Measurements from ENCODE around the gene PDIA2.
"Not testable (repeated sequence)": the region's sequence is repeated elsewhere in the genome, so short reads cannot be mapped to it uniquely, and the experiment has no call there.

Gene PDIA2

GRCh38 chr16:325375-326145 is 42.6 kb downstream of the PDIA2 start:
- Histone ChIP-seq H3K4me3 (ENCODE audit: low read length) (no peak overlapping the region), H3K4me1 (ENCODE audit: insufficient read depth, low read length) (no peaks in the 10 kb centered on the region), H3K27me3 (ENCODE audit: insufficient read depth, low read length) (no peaks in the 10 kb centered on the region), H3K36me3 (ENCODE audit: insufficient read depth, low read depth, low read length) (no peaks in the 10 kb centered on the region), H3K27ac (ENCODE audit: low read length) (no peak overlapping the region), H3K9me3 (ENCODE audit: insufficient read depth, low read depth, low read length) (no peaks in the 10 kb centered on the region), H3K9ac (ENCODE audit: low read depth, low read length) (no peak overlapping the region)

GRCh38 chr16:330741-331140 is 47.8 kb downstream of the PDIA2 start:
- Histone ChIP-seq H3K27ac (ENCODE audit: low read length) (no peak overlapping the region), H3K36me3 (ENCODE audit: insufficient read depth, low read depth, low read length) (no peaks in the 10 kb centered on the region), H3K9ac (ENCODE audit: low read depth, low read length) (no peak overlapping the region), H3K9me3 (ENCODE audit: insufficient read depth, low read depth, low read length) (no peaks in the 10 kb centered on the region), H3K4me3 (ENCODE audit: low read length) (no peak overlapping the region), H3K4me1 (ENCODE audit: insufficient read depth, low read length) (no peaks in the 10 kb centered on the region), H3K27me3 (ENCODE audit: insufficient read depth, low read length) (no peaks in the 10 kb centered on the region)

GRCh38 chr16:331181-331814 is 48.3 kb downstream of the PDIA2 start:
- not testable (repeated sequence) for H3K27ac ChIP-seq (ENCODE audit: low read length); H3K4me1 ChIP-seq (ENCODE audit: insufficient read depth, low read length); H3K9ac ChIP-seq (ENCODE audit: low read depth, low read length); H3K36me3 ChIP-seq (ENCODE audit: insufficient read depth, low read depth, low read length); H3K4me3 ChIP-seq (ENCODE audit: low read length); H3K9me3 ChIP-seq (ENCODE audit: insufficient read depth, low read depth, low read length); H3K27me3 ChIP-seq (ENCODE audit: insufficient read depth, low read length)

GRCh38 chr16:333406-334094 is 50.6 kb downstream of the PDIA2 start:
- no peaks in the 10 kb centered on the region for H3K4me1 ChIP-seq (ENCODE audit: insufficient read depth, low read length)
- no peak overlapping the region for H3K9ac ChIP-seq (ENCODE audit: low read depth, low read length)
- no peaks in the 10 kb centered on the region for H3K9me3 ChIP-seq (ENCODE audit: insufficient read depth, low read depth, low read length)
- no peaks in the 10 kb centered on the region for H3K27me3 ChIP-seq (ENCODE audit: insufficient read depth, low read length)
- H3K36me3 ChIP-seq (ENCODE audit: insufficient read depth, low read depth, low read length) = no peaks in the 10 kb centered on the region
- no peak overlapping the region for H3K27ac ChIP-seq (ENCODE audit: low read length)
- no peak overlapping the region for H3K4me3 ChIP-seq (ENCODE audit: low read length)

- not testable (repeated sequence) for H3K9ac ChIP-seq (ENCODE audit: low read depth, low read length); H3K27me3 ChIP-seq (ENCODE audit: insufficient read depth, low read length); H3K4me1 ChIP-seq (ENCODE audit: insufficient read depth, low read length); H3K4me3 ChIP-seq (ENCODE audit: low read length); H3K9me3 ChIP-seq (ENCODE audit: insufficient read depth, low read depth, low read length); H3K36me3 ChIP-seq (ENCODE audit: insufficient read depth, low read depth, low read length); H3K27ac ChIP-seq (ENCODE audit: low read length)
Measured at GRCh38 chr16:334164-334832, 51.3 kb downstream of the PDIA2 start.

GRCh38 chr16:334861-335632 is 52.1 kb downstream of the PDIA2 start:
- not testable (repeated sequence) for H3K27ac ChIP-seq (ENCODE audit: low read length); H3K4me1 ChIP-seq (ENCODE audit: insufficient read depth, low read length)

GRCh38 chr16:336269-336668 is 53.3 kb downstream of the PDIA2 start:
- no peak overlapping the region for H3K4me3 ChIP-seq (ENCODE audit: low read length)
- no peak overlapping the region for H3K27ac ChIP-seq (ENCODE audit: low read length)
- H3K4me1 ChIP-seq (ENCODE audit: insufficient read depth, low read length) = no peaks in the 10 kb centered on the region
- no peaks in the 10 kb centered on the region for H3K27me3 ChIP-seq (ENCODE audit: insufficient read depth, low read length)
- no peaks in the 10 kb centered on the region for H3K9me3 ChIP-seq (ENCODE audit: insufficient read depth, low read depth, low read length)
- H3K36me3 ChIP-seq (ENCODE audit: insufficient read depth, low read depth, low read length) = no peaks in the 10 kb centered on the region
- no peak overlapping the region for H3K9ac ChIP-seq (ENCODE audit: low read depth, low read length)

More at GRCh38 chr16:334861-335632, 52.1 kb downstream of the PDIA2 start:
- not testable (repeated sequence) for H3K4me3 ChIP-seq (ENCODE audit: low read length); H3K9ac ChIP-seq (ENCODE audit: low read depth, low read length); H3K27me3 ChIP-seq (ENCODE audit: insufficient read depth, low read length); H3K36me3 ChIP-seq (ENCODE audit: insufficient read depth, low read depth, low read length); H3K9me3 ChIP-seq (ENCODE audit: insufficient read depth, low read depth, low read length)

Data from iPS-20b (cell line).